HG03097 (cell line): ENCODE results near the gene KAZN.

ENCODE experiments used
- ATAC-seq: cut with Tn5 transposase; IDR thresholded peaks from one replicate; pipeline ENCODE4 v1.9.1; 2021; ENCODE audit not compliant: unreplicated experiment, low FRiP score

The KAZN gene

GRCh38 chr1:14842361-14842760, 243.9 kb downstream of the KAZN start:
- ATAC-seq, result no peak

- no peak for ATAC-seq
These were observed 244.4 kb downstream of the KAZN start for GRCh38 chr1:14842891-14843290.

- ATAC-seq, result no peak
These were observed 245.0 kb downstream of the KAZN start for GRCh38 chr1:14843525-14843924.

- ATAC-seq, result no peak
These were observed 245.9 kb downstream of the KAZN start for GRCh38 chr1:14844356-14844755.

GRCh38 chr1:14844923-14845617, 246.6 kb downstream of the KAZN start:
- ATAC-seq, result no peak

GRCh38 chr1:14845851-14846250, 247.4 kb downstream of the KAZN start:
- ATAC-seq, result no peak

- no peak for ATAC-seq
These were observed 248.2 kb downstream of the KAZN start for GRCh38 chr1:14846688-14847087.

- ATAC-seq, result no peak
These were observed 249.7 kb downstream of the KAZN start for GRCh38 chr1:14848203-14848602.

- ATAC-seq, result no peak
These were observed 250.1 kb downstream of the KAZN start for GRCh38 chr1:14848625-14849024.

- no peak for ATAC-seq
These were observed 250.6 kb downstream of the KAZN start for GRCh38 chr1:14849038-14849437.

GRCh38 chr1:14850563-14850962, 252.1 kb downstream of the KAZN start:
- no peak for ATAC-seq

GRCh38 chr1:14851760-14852159, 253.3 kb downstream of the KAZN start:
- no peak for ATAC-seq

- no peak for ATAC-seq
These were observed 253.8 kb downstream of the KAZN start for GRCh38 chr1:14852291-14852690.

GRCh38 chr1:14853518-14853917, 255.0 kb downstream of the KAZN start:
- no peak for ATAC-seq

- no peak for ATAC-seq
These were observed 256.8 kb downstream of the KAZN start for GRCh38 chr1:14855268-14855667.

- no peak for ATAC-seq
These were observed 257.3 kb downstream of the KAZN start for GRCh38 chr1:14855801-14856200.

GRCh38 chr1:14857436-14858195, 259.1 kb downstream of the KAZN start:
- no peak for ATAC-seq

- no peak for ATAC-seq
These were observed 263.8 kb downstream of the KAZN start for GRCh38 chr1:14862114-14862771.

- ATAC-seq, result no peak
These were observed 266.6 kb downstream of the KAZN start for GRCh38 chr1:14865106-14865505.

GRCh38 chr1:14866911-14867612, 268.6 kb downstream of the KAZN start:
- no peak for ATAC-seq

GRCh38 chr1:14869187-14869586, 270.7 kb downstream of the KAZN start:
- ATAC-seq, result no peak
